HG03025 (cell line): ENCODE results near the gene FSD1L.

Experiments
- ATAC-seq: cut with Tn5 transposase; IDR thresholded peaks from one replicate; pipeline ENCODE4 v1.9.1; 2021; ENCODE audit warnings: mild to moderate bottlenecking, moderate library complexity; ENCODE audit not compliant: unreplicated experiment, low FRiP score

The FSD1L gene

DNA sequence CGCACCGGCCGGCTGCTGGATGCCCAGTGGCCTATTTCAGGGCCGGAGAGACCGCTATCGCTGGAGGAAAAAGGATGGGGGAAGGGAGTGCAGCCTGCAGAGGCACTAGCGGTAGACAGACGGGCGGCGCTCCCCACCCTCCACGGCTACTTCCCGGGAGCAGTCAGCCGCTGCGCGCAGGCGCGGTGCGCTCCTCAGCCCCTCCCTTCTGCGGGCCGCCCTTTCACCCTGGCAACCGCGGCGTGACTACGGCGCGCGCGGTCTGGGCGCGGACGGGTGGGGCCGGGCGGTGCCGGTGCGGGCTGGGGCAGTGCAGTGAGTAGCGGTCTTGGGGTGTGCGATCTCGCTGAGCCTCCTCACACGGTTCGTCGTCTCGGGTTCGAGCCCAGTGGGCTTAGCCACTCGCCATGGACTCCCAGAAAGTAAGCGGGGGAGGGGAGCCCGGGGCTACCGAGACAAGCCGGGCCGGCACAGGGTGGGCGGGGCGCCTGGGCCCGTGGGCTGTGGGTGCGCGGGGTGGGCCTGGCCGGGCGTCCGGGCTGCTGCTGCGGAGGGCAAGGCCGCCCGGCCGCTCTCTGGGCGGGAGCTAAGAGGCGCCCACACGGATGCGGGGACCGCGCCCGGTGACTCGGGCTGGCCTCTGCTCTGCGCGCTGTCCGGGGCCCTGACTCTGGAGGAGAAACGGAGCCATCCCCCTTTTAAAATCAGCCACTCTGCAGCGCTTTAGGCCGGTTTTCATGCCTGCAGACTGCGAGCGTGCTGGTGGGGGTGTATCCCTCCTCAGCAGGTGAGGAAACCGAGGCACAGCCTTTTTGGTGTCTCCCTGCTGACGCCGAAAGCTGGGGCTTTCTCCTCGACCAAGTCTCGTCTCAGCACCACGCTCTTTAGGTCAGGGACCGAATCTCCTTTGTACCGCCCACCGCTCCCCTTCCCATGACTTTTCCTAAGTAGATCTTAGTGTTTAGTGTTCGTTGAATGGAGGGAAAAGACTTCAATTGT lies at the start of gene FSD1L:
FSD1L (plus strand) TSS at position 221 of the 999 bp plus-strand sequence; CDS start at position 408, 187 bp downstream.
- ATAC-seq = peak; percentile 97

DNA sequence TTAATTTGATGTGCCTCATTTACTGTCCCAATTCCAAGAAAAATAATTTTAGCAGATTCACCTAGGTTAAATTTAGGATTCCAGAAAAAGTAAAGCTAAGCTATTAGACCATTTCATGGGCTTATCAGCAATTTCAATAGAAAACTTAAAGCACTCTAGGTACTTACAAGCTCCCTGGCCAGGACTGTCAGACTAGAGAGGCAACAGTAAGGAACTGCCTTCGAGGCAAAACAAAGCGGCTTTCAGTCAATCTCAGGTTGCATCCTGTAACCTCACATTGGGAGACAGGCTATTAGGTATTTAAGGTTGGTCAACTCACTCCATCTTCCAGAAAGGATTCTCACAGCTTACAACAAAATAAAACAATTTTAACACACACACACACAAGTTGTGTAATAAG lies 48.7 kb upstream of the FSD1L start:
- ATAC-seq = no peak

DNA sequence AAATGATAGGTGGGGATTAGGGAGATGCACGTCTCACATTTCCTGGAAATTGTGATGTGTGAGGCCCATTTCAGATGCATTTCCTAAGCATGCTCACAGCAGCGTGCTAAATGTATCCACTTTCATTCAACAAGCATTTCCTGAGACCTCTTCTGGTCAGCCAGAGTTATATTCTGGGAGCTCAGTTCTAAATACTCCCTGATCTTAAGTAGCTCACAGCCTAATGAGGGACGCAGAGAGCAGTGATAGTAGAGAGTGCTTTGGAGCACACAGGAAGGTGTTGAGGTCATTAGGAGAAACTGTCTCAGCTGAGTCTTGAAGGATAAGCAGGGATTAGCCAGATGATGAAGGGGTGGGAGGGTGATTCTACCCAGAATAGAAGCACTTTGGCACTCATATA lies 46.2 kb upstream of the FSD1L start:
- no peak for ATAC-seq

DNA sequence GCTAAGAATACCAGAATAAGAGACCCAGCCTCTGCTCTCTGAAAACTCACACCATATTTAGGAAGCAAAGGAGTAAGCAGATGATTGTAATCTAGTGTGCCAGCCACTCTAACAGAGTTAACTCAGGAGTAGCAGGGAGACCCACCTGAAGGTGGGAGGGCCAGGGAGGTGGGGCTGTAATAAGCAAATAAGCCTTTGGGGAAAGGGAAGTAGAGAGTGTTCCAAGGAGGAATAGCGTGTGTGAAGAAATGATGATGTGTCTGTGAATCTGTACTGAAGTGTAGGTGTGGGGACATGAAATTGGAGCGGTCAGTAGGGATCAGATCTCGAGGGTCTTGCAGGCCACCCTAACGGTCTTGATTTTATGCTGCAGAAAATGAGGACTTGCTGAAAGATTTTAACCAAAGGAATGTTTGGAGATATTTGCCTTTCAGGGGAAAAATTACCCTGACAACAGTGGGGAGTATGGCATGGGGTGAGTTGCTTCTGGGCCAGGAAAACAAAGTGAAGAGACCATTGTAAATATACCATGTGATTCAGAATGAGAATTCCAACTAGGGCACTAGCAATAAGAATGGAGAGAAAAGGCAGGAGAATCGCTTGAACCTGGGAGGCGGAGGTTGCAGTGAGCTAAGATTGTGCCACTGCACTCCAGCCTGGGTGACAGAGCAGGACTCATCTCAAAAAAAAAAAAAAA lies 44.1 kb upstream of the FSD1L start:
- ATAC-seq = no peak

DNA sequence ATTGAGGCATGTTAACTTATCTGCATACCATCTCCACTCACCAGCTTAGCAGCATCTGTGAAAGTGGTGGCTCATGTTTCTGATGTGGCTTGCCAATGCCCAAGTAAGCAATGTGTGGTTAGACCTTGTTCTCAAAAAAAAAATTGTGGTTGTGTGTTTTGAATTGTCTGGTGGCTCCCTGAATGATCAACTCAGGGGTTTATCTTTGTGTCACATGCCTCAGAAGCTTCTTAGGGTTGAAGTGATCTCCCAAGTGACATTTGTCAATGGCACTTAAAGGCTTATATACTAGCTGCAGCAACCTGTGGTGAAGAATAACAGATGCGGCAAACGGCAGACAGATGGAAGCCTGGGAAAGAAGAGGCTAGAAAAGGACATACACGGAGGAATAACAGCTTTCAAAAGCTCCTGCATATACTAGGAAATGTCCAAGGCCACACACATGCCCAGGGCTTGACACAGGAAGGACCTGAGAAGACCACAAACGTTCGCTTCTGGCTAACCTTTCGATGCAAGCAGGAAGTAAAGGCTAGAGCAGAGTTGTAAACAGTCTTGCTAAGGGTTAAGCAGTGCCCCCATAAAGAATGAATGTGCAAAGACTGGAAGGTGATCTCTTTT lies 42.2 kb upstream of the FSD1L start:
- peak; percentile 90 for ATAC-seq

DNA sequence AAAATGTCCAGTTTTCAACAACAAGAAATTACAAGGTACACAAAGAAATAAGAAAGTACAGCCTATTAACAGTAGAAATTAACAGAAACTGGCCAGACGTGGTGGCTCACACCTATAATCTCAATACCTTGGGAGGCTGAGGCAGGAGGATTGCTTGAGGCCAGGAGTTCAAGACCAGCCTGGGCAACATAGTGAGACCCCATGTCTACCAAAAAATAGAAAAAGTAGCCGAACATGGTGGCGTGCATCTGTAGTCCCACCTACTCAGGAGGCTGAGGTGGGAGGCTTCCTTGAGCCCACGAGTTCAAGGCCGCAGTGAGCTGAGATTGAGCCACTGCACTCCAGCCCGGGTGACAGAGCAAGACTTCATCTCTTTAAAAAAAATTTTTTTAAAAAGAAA lies 41.5 kb upstream of the FSD1L start:
- no peak for ATAC-seq

DNA sequence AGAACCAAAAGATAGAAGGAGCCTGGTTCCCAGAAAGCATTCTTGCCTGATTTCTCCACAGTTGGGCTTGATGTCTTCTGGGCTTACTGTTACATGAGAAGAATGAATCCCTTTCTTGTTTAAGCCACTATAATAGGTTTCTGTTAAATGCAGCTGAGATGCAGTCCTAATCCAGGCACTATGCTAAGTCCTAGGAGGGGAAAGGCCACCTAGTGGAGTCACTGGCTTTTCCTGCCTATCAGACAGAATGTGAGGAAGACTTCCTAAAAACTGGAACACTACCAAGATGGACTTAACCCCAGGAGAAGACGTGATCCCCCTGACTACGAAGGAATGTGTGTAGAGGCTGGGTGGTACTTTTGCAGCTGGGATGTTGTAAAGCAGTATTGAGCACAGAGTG lies 34.3 kb upstream of the FSD1L start:
- no peak for ATAC-seq

DNA sequence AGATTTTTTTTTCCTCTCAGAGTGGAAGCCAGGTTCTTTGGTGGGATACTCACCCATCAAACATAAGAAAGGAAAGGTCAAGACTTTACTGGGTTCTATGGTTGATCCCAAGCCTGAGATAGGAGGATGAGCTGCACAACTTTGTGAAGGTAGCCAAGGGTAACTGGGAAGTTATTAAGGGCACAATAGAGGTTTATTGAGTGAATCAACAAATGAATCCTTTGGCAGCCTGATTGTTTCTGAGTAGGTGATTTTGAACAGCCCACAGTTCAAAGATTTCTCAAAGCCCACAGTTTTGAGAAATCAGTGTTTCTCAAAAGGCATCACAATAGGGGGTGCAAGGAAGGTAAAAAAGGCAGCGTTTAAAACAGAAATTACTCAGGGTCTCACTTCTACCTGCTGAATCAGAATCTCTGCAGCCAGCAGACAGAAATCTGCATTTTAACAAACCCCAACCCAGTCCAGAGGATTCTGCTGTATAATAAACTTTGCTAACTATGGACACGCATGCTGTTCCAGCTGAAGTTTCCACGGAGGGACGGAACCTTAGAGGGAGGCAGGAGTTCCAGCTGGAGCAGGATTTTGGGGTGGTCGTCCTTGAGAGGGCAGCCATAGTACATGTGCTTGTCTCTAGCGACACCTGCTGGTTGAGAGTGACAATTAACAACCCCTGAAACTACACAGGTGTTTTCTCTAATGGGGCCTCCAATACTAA lies 32.7 kb upstream of the FSD1L start:
- ATAC-seq = no peak

DNA sequence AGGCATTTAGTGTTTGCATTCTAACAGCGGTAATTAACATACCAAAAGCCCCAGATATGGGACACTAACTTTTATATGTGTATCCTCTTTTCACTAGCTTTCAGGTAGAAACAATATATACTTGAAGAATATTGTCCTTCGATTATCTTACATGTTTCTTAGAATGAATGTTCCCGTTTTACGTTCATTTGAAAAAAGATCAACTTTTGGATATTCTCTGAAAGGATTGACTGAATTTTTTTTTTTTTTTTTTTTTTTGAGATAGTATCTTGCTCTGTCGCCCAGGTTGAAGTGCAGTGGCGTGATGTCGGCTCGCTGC lies 32.2 kb upstream of the FSD1L start:
- no peak for ATAC-seq

DNA sequence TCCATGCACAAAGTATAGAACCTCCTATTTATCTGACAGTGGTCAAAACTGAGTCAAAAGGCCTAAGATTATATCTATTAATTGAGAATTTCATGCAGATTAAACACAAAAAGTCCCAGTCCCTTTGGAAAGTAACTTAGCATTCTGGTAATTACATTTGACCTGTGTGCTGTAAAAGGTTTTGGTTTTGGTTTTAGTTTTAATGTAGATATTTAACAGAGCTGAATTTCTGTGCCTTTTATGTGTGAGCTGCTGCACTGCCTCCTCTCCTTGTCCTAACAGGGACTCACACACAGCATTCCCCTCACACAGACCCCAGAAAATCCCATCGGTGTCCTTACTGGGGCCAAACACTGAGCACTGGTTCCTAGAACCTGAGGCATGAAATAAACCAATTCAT lies 31.0 kb upstream of the FSD1L start:
- ATAC-seq = no peak

DNA sequence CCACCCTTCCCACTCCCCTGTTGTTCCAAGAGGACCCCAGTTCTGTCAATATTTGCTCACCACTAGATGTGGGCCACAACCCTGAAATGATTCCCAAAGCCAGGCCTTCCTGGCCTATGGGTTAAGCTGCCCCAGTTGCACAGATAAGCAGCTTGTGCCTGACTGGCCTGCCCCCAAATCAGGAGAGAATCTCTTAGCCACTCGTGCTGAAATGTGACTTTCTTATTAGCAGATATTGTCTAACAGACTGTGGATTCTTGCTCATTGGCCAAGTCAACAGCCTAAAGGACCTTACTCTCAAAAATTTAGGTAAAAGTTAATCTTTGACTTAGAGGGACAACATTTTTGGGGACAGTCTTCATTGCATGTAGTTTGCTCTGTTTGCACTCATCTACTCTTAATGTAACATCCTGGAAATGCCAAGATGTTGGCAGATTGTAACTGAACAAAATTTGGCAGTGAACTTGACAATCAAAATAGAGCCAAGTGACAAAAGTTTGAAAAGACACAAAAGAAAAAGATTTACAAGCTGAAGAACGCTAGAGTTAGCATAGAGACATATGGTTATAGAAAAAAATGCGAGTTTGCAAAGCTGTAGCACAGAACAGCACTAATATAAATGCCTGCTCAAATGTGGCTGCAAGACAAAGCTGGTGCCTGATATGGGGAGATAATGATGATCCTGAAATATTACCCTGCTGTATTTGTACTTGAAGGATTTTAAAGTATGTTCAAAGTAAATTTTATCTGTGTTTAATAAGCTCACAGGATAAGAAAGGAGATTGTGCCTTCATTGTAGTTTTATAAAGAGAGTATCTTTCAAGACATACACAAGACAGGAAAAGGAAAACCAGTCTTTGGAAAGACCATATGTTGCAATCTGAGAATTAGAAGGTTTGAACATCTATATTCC lies 29.0 kb upstream of the FSD1L start:
- no peak for ATAC-seq

DNA sequence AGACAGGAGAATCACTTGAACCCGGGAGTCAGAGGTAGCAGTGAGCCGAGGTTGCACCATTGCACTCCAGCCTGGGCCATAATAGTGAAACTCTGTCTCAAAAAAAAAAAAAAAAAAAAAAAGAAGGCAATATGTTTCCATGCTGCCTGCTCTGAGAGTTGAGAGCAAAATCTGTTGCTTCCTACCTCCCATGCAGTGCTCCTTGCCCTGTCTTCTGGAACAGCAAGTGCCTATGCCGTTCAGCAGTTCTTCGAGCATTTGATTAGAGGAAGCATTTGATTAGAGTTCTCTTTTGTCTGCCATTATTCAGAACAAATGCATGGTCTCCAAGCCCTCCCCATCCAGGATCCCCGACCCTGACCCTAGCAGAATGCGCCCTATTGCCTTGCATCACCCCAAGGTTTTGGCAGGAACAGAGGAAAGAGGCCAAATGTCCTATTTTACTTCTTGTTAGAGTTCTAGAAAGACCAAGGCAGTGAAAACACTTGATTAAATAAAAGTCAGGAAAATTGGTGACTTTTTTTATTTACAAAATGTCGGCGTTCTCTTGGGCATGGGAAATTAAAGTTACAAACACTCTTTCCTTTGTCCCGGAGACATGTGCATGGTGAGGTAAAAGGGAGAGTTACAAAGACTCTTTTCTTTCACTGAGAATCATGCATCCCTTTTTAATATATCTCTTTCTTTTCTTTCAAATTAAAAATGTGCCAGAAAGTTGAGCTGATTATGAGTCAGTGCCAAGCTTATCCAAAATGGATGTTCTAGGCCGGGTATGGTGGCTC lies 27.8 kb upstream of the FSD1L start:
- no peak for ATAC-seq

DNA sequence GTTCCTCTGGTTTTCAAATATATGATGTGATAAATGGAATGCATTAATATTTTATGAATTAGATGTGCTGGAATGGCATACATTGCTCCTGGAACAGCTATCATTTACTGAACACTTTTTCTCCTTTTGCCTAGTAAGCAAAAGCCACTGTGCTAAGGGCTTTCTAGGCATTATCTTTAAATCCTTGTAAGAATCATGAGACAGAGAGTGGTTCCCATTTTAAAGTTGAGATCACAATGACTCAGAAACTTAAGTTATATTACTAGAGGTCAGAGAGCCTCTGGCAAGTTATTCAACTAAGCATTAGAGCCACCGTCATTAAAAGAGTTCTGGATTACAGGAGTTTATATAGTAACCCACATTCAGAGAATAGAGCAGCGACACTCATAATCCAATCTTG lies 26.7 kb upstream of the FSD1L start:
- ATAC-seq = no peak

DNA sequence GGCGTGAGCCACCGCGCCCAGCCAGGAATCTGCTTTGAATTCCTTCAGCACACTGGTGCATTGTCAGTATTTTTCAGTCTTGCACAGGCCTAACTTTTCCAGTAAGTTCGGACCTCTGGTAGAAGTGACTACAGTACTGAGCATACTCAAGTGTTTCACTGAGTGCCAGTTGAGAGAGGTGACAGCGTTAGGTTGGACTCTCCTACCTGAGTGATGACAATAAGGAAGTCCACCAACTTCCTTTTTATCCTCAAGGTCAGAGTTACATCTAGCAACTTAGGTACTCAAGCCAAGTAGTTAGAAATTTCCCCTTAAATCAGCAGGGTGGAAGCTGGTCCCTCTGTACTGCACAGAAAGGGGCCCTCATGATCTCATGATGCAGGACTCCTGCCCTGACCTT lies 26.0 kb upstream of the FSD1L start:
- ATAC-seq = no peak

DNA sequence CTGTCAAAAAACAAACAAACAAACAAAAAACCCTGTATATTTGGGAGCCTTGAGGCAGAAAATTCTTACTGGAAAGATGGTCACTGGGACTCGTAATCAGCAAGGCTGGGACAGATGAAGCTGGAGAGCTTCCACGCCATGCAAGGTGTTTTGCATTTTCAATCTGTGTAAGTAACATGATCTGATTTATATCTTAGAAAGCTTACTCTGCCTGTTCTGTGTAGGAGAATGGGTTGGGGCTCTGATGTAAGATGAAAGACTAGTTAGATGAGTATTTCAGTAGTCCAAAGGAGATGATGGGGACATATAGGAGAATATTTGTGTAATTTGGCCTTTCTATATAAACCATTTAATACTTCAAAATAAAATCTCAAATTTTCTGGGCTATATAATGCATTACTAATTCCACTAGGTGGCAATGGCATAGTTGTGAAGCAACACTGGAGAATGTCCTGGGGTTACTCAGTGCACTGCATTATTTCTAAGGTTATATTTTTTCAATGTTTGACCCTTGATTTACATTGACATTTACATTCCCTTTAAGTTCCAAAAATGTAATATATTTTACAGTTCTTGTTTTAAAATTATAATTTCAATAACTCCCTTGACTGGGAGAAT lies 21.9 kb upstream of the FSD1L start:
- no peak for ATAC-seq

DNA sequence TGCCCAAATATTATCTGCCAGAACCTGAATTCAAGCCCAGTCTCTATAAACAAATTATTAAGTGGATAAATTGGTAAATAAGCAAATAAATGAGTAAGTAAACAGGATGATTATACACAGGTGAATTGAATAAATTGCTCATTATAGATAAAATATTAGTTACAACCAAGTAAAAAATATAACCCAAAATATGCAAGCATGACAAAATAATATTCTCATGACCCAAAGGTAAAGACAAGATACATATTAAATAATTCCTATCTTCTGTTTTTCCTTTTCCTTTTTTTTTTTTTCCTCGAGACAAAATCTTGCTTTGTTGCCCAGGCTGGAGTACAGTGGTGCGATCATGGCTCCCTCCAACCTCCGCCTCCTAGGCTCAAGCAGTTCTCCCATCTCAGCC lies 21.2 kb upstream of the FSD1L start:
- ATAC-seq = no peak

DNA sequence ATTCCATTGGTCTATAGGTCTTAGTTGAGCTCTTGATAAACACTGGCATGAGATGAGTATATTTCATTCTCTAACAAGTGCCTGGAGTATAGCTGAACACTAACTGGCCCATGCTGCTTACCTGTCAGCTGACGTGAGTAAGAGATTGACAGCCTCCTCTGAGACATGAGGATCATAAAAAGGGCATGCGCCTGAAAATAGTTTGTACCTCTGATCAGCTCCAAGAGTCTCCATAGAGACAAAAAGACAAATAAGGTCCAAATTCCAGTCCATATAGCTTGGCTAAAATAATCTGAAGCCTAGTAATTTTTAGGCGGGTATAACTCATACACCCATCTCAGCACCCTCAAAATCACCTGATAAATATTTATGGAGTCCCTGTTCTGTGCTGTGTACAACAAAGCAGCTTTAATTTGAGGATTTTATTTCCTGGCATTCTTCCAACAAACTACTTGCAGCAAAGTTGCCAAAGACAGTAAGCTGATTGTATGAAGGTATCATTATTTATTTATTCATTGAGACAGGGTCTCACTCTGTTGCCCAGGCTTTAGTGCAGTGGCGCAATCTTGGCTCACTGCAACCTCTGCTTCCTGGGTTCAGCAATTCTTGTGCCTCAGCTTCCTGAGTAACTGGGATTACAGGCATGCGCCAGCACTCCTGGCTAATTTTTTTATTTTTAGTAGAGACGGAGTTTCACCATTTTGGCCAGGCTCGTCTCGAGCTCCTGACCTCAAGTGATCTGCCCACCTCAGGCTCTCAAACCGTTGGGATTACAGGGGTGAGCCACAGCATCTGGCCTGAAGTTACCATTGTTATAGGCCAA lies 16.2 kb upstream of the FSD1L start:
- ATAC-seq = no peak
